GM12891 (cell line): ENCODE data around the gene DYSF.

Experiments used
- POLR2A ChIP-seq: IDR thresholded peaks from 2 replicates; pipeline ENCODE4 v1.6.1; 2011; ENCODE audit warnings: low read depth, low read length, control low read depth
- SPI1 ChIP-seq: IDR thresholded peaks from 2 replicates; pipeline ENCODE4 v1.6.1; 2011; ENCODE audit warnings: low read depth, low read length, control low read depth
- TAF1 ChIP-seq: IDR thresholded peaks from 2 replicates; pipeline ENCODE4 v1.6.1; 2011; ENCODE audit warnings: low read depth, low read length, control low read depth

DNA sequence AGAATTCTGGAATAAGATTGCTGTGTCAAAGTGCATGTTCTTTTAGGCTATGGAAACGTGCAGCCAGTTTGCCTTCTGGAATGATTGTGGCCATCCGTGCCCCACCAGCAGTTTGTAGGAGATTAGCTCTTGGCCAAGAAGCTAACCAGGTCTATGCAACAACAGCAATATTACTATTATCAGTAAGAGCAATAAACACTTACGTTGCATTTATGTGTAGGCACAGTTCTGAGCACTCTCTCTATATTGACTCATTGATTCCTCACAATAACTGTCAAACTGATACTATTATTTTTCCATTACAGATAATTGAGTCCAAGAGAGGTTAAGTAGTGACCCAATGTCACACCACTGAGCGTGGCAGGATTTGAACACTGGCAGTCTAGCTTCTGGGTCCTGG, 186.4 kb downstream of the DYSF start:
- TF ChIP-seq TAF1 (no peak), POLR2A (no peak), SPI1 (no peak)
